HepG2 (cell line): ENCODE measurements around the gene SEMA5B. TPM values are rescaled to one million over a fixed set of nuclear protein-coding genes. Genes with fewer than 3 reads are reported as not detected.

Experiments used
- BHLHE40 ChIP-seq: IDR thresholded peaks from 2 replicates; pipeline ENCODE4 v1.6.1; 2011; ENCODE audit warnings: low read length, improper control_type of control experiment
- EP300 ChIP-seq, 3 experiments: sonication (generic) in 1 of 3; formaldehyde crosslinking in 1 of 3; IDR thresholded peaks; 2 replicates each; pipeline versions ENCODE4 v1.5.1 to v1.6.1; 2011 to 2020; ENCODE audit warnings: low read depth in 2 of 3, low read length in 2 of 3, borderline replicate concordance in 1 of 3, improper control_type of control experiment in 1 of 3, mild to moderate bottlenecking in 1 of 3, missing genetic modification reagents in 1 of 3, moderate library complexity in 1 of 3
- GATAD2A ChIP-seq: IDR thresholded peaks from 2 replicates; pipeline ENCODE4 v1.6.1; 2016
- KAT2B ChIP-seq: fragments of 150-350 bp; IDR thresholded peaks from 2 replicates; pipeline ENCODE4 v1.6.1; 2014; ENCODE audit warnings: low read depth, low read length, borderline replicate concordance
- LBX2 ChIP-seq: sonication (generic); formaldehyde crosslinking; IDR thresholded peaks from 2 replicates; pipeline ENCODE4 v1.5.0; 2020; ENCODE audit warnings: missing genetic modification reagents, mild to moderate bottlenecking, borderline replicate concordance
- NCOA1 ChIP-seq: sonication (generic); formaldehyde crosslinking; IDR thresholded peaks from 2 replicates; pipeline ENCODE4 v1.9.0; 2021; ENCODE audit warnings: missing genetic modification reagents
- NCOA2 ChIP-seq: sonication (generic); formaldehyde crosslinking; IDR thresholded peaks from 2 replicates; pipeline ENCODE4 v1.8.0; 2022; ENCODE audit warnings: inconsistent platforms
- NFYC ChIP-seq: IDR thresholded peaks from 2 replicates; pipeline ENCODE4 v1.6.1; 2016; ENCODE audit warnings: missing genetic modification reagents, missing compliant biosample characterization
- PBX2 ChIP-seq: IDR thresholded peaks from 2 replicates; pipeline ENCODE4 v1.6.1; 2016; ENCODE audit warnings: control low read depth
- POGZ ChIP-seq: sonication (generic); formaldehyde crosslinking; IDR thresholded peaks from 2 replicates; pipeline ENCODE4 v1.4.0; 2020; ENCODE audit warnings: mild to moderate bottlenecking, missing genetic modification reagents
- RBFOX2 ChIP-seq: fragments of 200-400 bp; formaldehyde crosslinking; IDR thresholded peaks from 2 replicates; pipeline ENCODE4 v1.6.1; 2017; ENCODE audit warnings: low read depth, mild to moderate bottlenecking, low read length
- ZFAT ChIP-seq: sonication (generic); formaldehyde crosslinking; conservative IDR thresholded peaks from 2 replicates; pipeline ENCODE4 v1.8.1; 2023; ENCODE audit warnings: missing genetic modification reagents, inconsistent platforms
- ZNF710 ChIP-seq: sonication (generic); formaldehyde crosslinking; IDR thresholded peaks from 2 replicates; pipeline ENCODE4 v1.5.0; 2020; ENCODE audit warnings: mild to moderate bottlenecking, missing genetic modification reagents, borderline replicate concordance
- ZNF746 ChIP-seq: sonication (generic); formaldehyde crosslinking; IDR thresholded peaks from 2 replicates; pipeline ENCODE4 v1.8.0; 2022; ENCODE audit warnings: mild to moderate bottlenecking, missing genetic modification reagents
- ZNF772 ChIP-seq: sonication (generic); formaldehyde crosslinking; IDR thresholded peaks from 2 replicates; pipeline ENCODE4 v1.5.0; 2020; ENCODE audit warnings: mild to moderate bottlenecking, missing genetic modification reagents
- ZNF879 ChIP-seq: sonication (generic); formaldehyde crosslinking; IDR thresholded peaks from 2 replicates; pipeline ENCODE4 v1.8.1; 2023; ENCODE audit warnings: missing genetic modification reagents
- polyA plus RNA-seq, 8 experiments: library from polyadenylated mRNA; depleted of rRNA in 3 of 8; stranded (reverse) in 7 of 8; unstranded in 1 of 8; fragments of >200 nt; fragmentation: Illumina TruSeq in 4 of 8; extraction: Trizol in 4 of 8; gene quantifications; 2 replicates each; pipeline versions ENCODE4 v1.2.1 to v1.2.3, GENCODE V29; 2011 to 2016; ENCODE audit warnings: low read depth in 4 of 8, missing spikeins in 1 of 8, mixed read lengths in 1 of 8; ENCODE audit not compliant: insufficient read depth in 1 of 8
- total RNA-seq, 5 experiments: library from RNA; depleted of rRNA; stranded (reverse); fragments of >200 nt; fragmentation: Illumina TruSeq; extraction: Trizol; gene quantifications; 2 replicates each; pipeline ENCODE4 v1.2.3, GENCODE V29; 2016; ENCODE audit warnings: low read depth in 1 of 5
- TF ChIP-seq, protein P1 (sequence below): sonication (generic); formaldehyde crosslinking; IDR thresholded peaks from 2 replicates; pipeline ENCODE4 v1.4.0; 2020; ENCODE audit warnings: mild to moderate bottlenecking, missing genetic modification reagents, borderline replicate concordance

Gene SEMA5B
- total and polyA plus RNA-seq, 2 of the 13 experiments (the other 11 are each of a cell fraction or from before 2014, with no cell fraction given): not detected

DNA sequence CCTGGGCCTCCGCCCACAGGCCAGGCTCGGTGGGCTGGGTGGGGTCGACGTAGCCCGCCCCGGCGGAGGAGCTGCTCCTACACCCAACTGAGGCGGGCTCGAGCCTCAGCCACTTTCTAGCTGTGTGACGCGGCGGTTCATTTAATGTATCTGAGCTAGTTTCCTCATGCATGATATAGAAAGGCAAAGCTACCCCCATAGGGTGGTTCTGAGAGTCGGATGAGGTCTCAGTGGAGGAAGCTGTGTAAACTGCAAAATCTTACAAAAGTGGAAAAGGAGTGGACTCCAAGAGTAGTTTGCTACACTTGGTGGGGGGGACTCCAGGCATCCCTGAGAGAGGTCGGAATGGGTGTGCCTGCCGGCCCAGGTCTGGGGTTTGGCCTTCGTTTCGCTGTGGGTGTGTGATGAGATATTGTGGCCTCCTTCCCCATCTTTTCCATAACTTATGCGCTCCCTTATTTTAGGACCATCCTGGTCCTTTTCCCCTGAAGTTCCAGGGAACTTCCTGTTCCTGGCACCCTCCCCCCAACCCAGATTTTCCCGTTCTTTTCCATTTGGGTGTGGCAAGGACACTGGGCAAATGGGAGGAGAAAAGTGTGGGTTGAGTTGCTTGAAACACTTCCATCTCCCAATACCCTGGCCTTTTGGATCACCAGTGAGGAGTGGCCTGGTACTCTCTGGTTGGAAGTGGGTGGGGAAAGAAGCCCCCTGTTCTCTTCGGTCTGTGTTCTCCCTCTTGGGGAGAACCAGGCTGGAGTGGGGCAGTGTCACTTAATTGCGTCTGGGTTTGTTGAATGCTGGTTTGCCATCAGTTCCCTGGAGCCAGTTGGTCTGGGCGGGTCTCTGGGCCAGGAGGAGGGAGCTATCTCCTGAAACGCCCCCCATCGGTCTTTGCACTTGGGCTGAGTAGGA lies 40.4 kb upstream of the SEMA5B start (continued):
- TF ChIP-seq BHLHE40 (no peak), ZFAT (no peak), RBFOX2 (no peak), LBX2 (CRISPR knock-in tag) (no peak), ZNF772 (CRISPR knock-in tag) (no peak), NFYC (CRISPR knock-in tag) (no peak), ZNF746 (CRISPR knock-in tag) (no peak; the same call in 1 of the 2 replicates), ZNF879 (CRISPR knock-in tag) (0 out of 2 replicates have a peak, but pooled peaks have one; percentile 76), EP300 (IDR thresholded peaks at IDR 0.05; ENCODE audit: low read depth in 2 of 2, low read length in 2 of 2) (no peak), EP300 (CRISPR knock-in tag; IDR thresholded peaks at IDR 0.05; ENCODE audit: borderline replicate concordance) (no peak), KAT2B (no peak), NCOA1 (CRISPR knock-in tag) (0 out of 2 replicates have a peak, but pooled peaks have one; percentile 14), ZNF710 (CRISPR knock-in tag) (peak; percentile 51; the same call in 1 of the 2 replicates), PBX2 (CRISPR knock-in tag) (no peak), GATAD2A (CRISPR knock-in tag) (0 out of 2 replicates have a peak, but pooled peaks have one; percentile 11), NCOA2 (CRISPR knock-in tag) (no peak), POGZ (no peak)
- TF ChIP-seq, protein P1, sequence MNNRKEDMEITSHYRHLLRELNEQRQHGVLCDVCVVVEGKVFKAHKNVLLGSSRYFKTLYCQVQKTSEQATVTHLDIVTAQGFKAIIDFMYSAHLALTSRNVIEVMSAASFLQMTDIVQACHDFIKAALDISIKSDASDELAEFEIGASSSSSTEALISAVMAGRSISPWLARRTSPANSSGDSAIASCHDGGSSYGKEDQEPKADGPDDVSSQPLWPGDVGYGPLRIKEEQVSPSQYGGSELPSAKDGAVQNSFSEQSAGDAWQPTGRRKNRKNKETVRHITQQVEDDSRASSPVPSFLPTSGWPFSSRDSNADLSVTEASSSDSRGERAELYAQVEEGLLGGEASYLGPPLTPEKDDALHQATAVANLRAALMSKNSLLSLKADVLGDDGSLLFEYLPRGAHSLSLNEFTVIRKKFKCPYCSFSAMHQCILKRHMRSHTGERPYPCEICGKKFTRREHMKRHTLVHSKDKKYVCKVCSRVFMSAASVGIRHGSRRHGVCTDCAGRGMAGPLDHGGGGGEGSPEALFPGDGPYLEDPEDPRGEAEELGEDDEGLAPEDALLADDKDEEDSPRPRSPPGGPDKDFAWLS: no peak
